Hepatocyte (in vitro differentiated cells): ENCODE results near the gene CLBA1. TPM values are rescaled to one million over a fixed set of nuclear protein-coding genes. Genes with fewer than 3 reads are reported as not detected.
"Not testable (repeated sequence)": the region's sequence is repeated elsewhere in the genome, so short reads cannot be mapped to it uniquely, and the experiment has no call there.

Experiments
- DNase-seq: peaks from one replicate; pipeline ENCODE4 v3.0.0-alpha.2; 2016; ENCODE audit warnings: low spot score
- H2AFZ ChIP-seq: fragments of 200-600 bp; sonication (generic); 2 replicates; pipeline ENCODE4 v1.6.0; 2016; ENCODE audit warnings: antibody characterized with exemption, mild to moderate bottlenecking
- H3K27ac ChIP-seq: fragments of 200-600 bp; sonication (generic); 2 replicates; pipeline ENCODE4 v1.5.1; 2016; ENCODE audit warnings: mild to moderate bottlenecking
- H3K27me3 ChIP-seq: fragments of 200-600 bp; sonication (generic); 2 replicates; pipeline ENCODE4 v1.6.1; 2016
- H3K36me3 ChIP-seq: fragments of 200-600 bp; sonication (generic); replicated peaks from 2 replicates; pipeline ENCODE4 v1.5.1; 2016; ENCODE audit warnings: low read depth; ENCODE audit not compliant: insufficient read depth
- H3K4me1 ChIP-seq: fragments of 200-600 bp; sonication (generic); 2 replicates; pipeline ENCODE4 v1.5.1; 2016; ENCODE audit warnings: mild to moderate bottlenecking, moderate library complexity; ENCODE audit not compliant: insufficient read depth
- H3K4me2 ChIP-seq: fragments of 200-600 bp; sonication (generic); 2 replicates; pipeline ENCODE4 v1.6.0; 2016
- H3K4me3 ChIP-seq: fragments of 200-600 bp; sonication (generic); 2 replicates; pipeline ENCODE4 v1.5.1; 2016; ENCODE audit warnings: mild to moderate bottlenecking
- H3K79me2 ChIP-seq: fragments of 200-600 bp; sonication (generic); 2 replicates; pipeline ENCODE4 v1.6.0; 2017; ENCODE audit warnings: mild to moderate bottlenecking
- H3K9me2 ChIP-seq: fragments of 200-600 bp; sonication (generic); replicated peaks from 2 replicates; pipeline ENCODE4 v1.6.0; 2017; ENCODE audit warnings: mild to moderate bottlenecking; ENCODE audit not compliant: insufficient read depth
- H3K9me3 ChIP-seq: fragments of 200-600 bp; sonication (generic); 2 replicates; pipeline ENCODE4 v1.5.1; 2016; ENCODE audit warnings: low read depth, mild to moderate bottlenecking
- H4K20me1 ChIP-seq: fragments of 200-600 bp; sonication (generic); 2 replicates; pipeline ENCODE4 v1.6.0; 2016; ENCODE audit warnings: mild to moderate bottlenecking; ENCODE audit not compliant: insufficient read depth, poor library complexity, severe bottlenecking
- CTCF ChIP-seq: fragments of 200-600 bp; sonication (generic); IDR thresholded peaks from 2 replicates; pipeline ENCODE4 v1.5.1; 2016; ENCODE audit warnings: antibody characterized with exemption, mild to moderate bottlenecking; ENCODE audit not compliant: poor library complexity
- EZH2 ChIP-seq: fragments of 200-600 bp; sonication (generic); IDR thresholded peaks from 2 replicates; pipeline ENCODE4 v1.6.1; 2016; ENCODE audit warnings: antibody characterized with exemption, mild to moderate bottlenecking, borderline replicate concordance
- EZH2phosphoT487 ChIP-seq: fragments of 200-600 bp; sonication (generic); IDR thresholded peaks from one replicate; pipeline ENCODE4 v1.6.1; 2018; ENCODE audit warnings: antibody characterized with exemption, mild to moderate bottlenecking, low read depth, moderate library complexity; ENCODE audit not compliant: unreplicated experiment, severe bottlenecking
- WGBS: methylation state at CpG from one replicate; pipeline ENCODE4 v1.1.6; 2016; ENCODE audit warnings: low lambda C conversion rate; ENCODE audit errors: missing lambda C conversion rate; 5-methylcytosine and 5-hydroxymethylcytosine counted together
- polyA plus RNA-seq: library from polyadenylated mRNA; unstranded; fragments of >200 nt; fragmentation: Nextera tagmentation; extraction: Ambion mirVana; gene quantifications from 2 replicates; pipeline ENCODE4 v1.2.1, GENCODE V29; 2016
- total RNA-seq: library from RNA; depleted of rRNA; stranded (reverse); fragments of >200 nt; gene quantifications from 2 replicates; pipeline ENCODE4 v1.2.3, GENCODE V29; 2014

CLBA1 gene
- total and polyA plus RNA-seq, 2 experiments from 2014 or later: 6.4 to 9.3 TPM

GRCh38 chr14:104950021-104950420, 35.6 kb upstream of the CLBA1 start:
- no peak for DNase-seq
- no peaks in the 10 kb centered on the region for H3K27me3 ChIP-seq
- H2AFZ ChIP-seq: no peak overlapping the region
- whole genome bisulfite sequencing: 92% methylated on average over 17 of the region's 17 CpGs
- no peak overlapping the region for H3K4me2 ChIP-seq
- H3K27ac ChIP-seq: no peak overlapping the region
- no peak overlapping the region for H3K4me3 ChIP-seq
- H3K9me2 ChIP-seq: no peaks in the 10 kb centered on the region
- TF ChIP-seq CTCF (no peak), EZH2phosphoT487 (no peak), EZH2 (no peak)
- no peaks in the 10 kb centered on the region for H3K79me2 ChIP-seq
- H3K4me1 ChIP-seq: no peaks in the 10 kb centered on the region
- H3K9me3 ChIP-seq: no peaks in the 10 kb centered on the region
- no peaks in the 10 kb centered on the region for H4K20me1 ChIP-seq
- H3K36me3 ChIP-seq: no peaks in the 10 kb centered on the region

DNA sequence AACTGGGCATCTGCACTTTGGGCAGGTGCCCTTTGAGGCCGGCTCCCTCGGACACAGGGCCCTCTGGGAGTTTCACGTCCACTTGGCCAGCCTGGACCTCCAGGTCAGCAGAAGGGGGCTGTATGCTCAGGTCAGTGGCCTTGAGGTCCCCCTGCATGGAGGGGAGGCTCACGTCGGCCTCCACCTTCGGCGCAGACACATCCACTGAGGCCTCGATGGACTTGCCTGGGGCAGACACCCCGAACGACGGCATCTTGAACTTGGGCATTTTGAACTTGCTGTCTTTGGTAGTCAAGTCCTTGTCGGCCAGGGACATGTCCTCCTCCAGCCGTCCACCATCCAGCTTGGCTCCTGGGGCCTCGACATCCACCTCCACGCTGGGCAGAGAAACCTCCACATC, 34.9 kb upstream of the CLBA1 start:
- H3K9me2 ChIP-seq, H3K4me2 ChIP-seq, H3K4me3 ChIP-seq, H3K36me3 ChIP-seq, H2AFZ ChIP-seq, H3K4me1 ChIP-seq, H3K27me3 ChIP-seq, H3K9me3 ChIP-seq, H3K27ac ChIP-seq, H4K20me1 ChIP-seq, DNase-seq, H3K79me2 ChIP-seq: not testable (repeated sequence)
- 95% methylated on average over 14 of the region's 15 CpGs for WGBS

GRCh38 chr14:104951863-104952657, 33.5 kb upstream of the CLBA1 start:
- H3K4me3 ChIP-seq, H4K20me1 ChIP-seq, H2AFZ ChIP-seq, H3K9me3 ChIP-seq, H3K27me3 ChIP-seq, H3K79me2 ChIP-seq, H3K4me1 ChIP-seq, H3K27ac ChIP-seq, H3K4me2 ChIP-seq, H3K9me2 ChIP-seq, DNase-seq, H3K36me3 ChIP-seq: not testable (repeated sequence)
- 88% methylated on average over 25 of the region's 28 CpGs for WGBS

DNA sequence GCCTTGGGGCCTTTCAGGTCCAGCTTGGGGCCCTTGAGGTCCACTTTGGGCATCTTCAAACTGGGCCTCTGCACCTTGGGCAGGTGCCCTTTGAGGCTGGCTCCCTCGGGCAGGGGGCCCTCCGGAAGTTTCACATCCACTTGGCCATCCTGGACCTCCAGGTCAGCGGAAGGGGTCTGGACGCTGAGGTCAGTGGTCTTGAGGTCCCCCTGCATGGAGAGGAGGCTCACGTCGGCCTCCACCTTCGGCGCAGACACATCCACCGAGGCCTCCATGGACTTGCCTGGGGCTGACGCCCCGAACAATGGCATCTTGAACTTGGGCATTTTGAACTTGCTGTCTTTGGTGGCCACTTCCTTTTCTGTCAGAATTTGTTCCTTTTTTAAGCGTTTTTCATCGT, 32.5 kb upstream of the CLBA1 start:
- WGBS: 92% methylated on average over 13 of the region's 13 CpGs
- Histone ChIP-seq H3K4me1 (no peaks in the 10 kb centered on the region), H3K9me2 (no peaks in the 10 kb centered on the region), H3K4me2 (no peak overlapping the region), H4K20me1 (no peaks in the 10 kb centered on the region), H3K9me3 (no peaks in the 10 kb centered on the region), H3K27me3 (no peaks in the 10 kb centered on the region), H3K79me2 (no peaks in the 10 kb centered on the region), H3K27ac (no peak overlapping the region), H3K4me3 (no peak overlapping the region), H3K36me3 (no peaks in the 10 kb centered on the region), H2AFZ (no peak overlapping the region)
- DNase-seq: no peak
- TF ChIP-seq EZH2phosphoT487: no peak
- TF ChIP-seq CTCF: no peak
- no peak for TF ChIP-seq EZH2
